HG02588 (cell line): ENCODE measurements around the gene TEDC1.

ENCODE experiments used
- ATAC-seq: cut with Tn5 transposase; IDR thresholded peaks from one replicate; pipeline ENCODE4 v1.9.1; 2021; ENCODE audit warnings: mild to moderate bottlenecking, moderate library complexity; ENCODE audit not compliant: unreplicated experiment

TEDC1 gene

DNA sequence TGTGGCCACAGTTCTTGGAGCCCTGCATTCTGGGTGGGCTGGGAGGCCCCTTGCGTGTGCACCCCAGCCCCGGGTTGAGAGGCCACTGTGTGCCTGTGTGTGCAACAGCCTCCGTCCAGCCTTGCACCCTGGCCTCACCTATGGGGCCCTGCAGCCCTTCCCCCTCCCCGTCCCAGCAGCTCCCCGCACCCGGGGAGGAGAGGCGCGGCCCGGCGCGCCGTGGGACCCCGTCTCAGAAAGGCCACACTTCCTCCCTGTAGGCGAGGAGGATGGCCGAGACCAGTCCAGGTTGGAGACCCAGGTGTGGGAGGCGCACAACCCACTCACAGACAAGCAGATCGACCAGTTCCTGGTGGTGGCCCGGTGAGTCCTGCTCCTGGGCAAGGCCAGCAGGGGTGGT is 33.0 kb upstream of the TEDC1 start:
- ATAC-seq, result no peak

DNA sequence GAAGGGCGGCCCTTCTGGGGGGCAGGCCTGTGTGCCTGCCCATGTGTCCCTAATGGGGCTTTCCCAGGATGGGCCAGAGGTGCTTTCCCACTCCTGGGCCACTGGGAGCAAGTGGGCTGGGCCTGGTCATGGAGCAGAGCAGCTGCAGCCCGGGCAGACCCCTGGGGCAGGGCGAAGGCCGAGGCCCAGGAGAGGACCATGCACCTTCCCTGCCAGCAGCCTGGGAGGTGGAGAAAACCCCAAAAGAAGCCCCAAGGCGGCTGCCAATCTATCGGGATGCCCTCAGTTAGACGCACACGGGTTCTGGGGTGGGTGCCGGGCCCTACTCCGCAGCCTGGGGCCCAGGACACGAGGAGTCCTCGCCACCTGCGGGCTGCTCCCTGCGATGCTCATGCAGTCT is 32.5 kb upstream of the TEDC1 start:
- no peak for ATAC-seq

DNA sequence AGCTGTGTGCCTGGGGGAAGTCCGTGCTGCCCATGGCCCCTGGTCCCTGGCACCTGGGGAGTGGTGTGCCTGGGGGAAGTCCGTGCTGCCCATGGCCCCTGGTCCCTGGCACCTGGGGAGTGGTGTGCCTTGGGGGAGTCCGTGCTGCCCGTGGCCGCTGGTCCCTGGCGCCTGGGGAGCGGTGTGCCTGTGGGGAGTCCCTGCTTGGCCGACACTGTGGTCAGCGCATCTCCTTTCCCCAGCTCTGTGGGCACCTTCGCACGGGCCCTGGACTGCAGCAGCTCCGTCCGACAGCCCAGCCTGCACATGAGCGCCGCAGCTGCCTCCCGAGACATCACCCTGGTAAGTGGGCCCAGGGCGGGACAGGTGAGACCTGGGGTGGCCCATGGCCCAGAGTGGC is 30.9 kb upstream of the TEDC1 start:
- ATAC-seq, result no peak

DNA sequence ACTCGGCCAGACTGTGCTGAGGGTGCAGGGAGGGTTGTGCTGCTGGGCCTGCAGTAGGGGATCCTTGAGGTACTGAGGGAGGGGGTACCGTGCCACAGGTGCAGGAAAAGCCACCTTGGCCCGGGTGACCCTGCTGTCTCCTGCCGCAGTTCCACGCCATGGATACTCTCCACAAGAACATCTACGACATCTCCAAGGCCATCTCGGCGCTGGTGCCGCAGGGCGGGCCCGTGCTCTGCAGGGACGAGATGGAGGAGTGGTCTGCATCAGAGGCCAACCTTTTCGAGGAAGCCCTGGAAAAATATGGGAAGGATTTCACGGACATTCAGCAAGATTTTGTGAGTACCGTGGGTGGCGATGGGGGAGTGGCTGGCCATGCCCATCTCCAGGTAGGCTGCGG is 30.4 kb upstream of the TEDC1 start:
- ATAC-seq, result no peak

DNA sequence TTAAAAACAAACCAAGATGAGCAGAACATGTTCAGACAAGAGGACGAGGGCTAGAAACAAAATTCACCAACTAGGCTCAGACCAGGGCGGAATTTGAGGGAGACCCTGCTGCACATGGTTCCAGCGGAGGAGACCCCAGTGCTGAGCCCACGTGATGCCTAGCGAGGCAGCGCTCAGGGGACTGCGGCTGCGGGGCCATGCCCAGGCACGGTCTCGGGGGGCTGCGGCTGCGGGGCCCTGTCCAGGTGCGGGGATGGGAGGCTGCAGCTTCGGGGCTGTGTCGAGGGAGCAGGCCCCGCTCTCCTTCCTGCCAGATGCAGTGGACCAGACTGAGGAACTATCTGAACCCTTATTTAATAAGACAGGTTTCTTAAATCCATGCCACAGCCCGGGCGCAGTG is 29.1 kb upstream of the TEDC1 start:
- ATAC-seq, result no peak

DNA sequence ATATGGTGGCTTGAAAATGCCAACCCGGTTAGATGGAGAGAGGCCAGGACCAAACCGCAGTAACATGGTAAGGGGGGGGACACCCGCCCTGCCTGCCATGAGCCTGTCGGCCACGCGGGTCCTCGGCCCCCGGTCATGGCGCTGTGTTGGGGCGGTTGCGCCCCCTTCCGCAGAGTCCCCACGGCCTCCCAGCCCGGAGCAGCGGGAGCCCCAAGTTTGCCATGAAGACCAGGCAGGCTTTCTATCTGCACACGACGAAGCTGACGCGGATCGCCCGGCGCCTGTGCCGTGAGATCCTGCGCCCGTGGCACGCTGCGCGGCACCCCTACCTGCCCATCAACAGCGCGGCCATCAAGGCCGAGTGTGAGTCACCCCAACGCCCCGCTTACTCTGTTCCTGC is 26.5 kb upstream of the TEDC1 start:
- ATAC-seq, result no peak

DNA sequence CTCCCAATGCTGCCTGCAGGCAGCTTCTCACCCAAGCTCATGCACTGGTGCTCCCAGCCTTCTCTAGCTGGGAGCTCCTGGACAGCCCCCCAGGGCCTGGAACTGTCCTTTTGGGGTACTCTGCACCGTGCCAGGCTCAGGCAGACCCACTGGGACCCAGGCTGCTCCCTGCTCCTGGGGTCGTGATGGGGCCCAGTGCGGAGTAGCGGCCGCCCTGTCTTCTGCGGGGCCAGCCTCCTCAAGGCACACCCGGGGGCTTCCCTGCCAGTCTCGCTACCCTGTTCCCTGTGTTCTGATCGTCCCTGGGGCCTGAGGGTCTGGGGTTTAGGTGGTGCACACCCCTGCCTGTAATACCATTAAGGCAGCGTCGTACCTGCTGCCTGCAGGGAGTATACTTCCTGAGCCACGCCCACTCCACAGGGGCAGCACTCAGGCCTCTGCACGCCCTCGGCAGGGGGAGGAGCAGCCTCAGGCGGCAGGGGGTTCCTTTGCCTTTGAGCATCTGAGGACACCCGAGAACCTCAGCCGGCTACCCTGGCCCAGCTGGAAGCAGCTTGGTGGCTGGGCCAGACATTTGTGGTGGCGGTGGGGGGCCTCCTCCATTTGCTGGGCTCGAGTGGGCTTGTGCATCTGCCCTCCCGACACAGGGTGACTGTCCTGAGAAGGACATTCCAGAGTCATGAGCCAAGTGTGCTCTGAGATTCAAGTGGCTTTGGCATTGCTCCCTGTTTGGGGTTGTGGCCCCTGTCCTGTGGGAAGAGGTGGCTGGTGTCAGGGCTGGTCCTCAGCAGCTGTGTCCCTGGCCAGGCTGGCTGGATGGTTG is 25.6 kb upstream of the TEDC1 start:
- ATAC-seq, result no peak

DNA sequence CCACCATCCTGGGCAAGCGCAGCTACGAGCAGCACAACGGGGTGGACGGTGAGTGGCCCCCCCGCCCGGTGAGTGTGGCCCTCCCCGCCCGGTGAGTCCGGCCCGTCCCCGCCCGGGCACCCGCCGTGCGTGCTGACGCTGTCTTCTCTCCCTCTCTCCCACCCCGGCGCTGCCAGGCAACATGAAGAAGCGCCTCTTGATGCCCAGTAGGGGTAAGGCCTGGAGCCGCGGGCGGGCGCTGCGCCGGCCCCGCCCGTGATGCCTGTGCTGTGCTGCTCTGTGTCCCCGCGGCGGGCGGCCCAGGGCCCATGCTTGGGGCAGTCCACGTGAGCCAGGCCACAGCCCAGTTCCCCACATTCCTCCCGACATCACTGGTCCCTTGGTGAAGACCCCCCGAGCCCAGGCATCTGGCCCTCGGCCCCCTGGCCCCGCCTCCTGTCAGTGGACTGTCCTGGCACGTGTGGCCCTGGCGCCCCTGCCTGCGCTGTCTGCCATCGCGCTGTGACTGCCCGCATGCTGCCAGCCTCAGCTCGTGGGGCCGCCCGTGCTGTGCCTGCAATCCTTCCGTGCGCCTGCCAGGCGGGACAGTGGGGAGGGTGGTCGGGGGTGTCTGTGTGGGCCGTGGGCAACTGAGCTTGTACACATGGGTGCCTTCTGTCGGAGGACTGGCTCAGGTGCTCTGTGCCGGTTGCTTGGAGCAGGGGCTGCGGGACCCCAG is 24.4 kb upstream of the TEDC1 start:
- ATAC-seq, result no peak

DNA sequence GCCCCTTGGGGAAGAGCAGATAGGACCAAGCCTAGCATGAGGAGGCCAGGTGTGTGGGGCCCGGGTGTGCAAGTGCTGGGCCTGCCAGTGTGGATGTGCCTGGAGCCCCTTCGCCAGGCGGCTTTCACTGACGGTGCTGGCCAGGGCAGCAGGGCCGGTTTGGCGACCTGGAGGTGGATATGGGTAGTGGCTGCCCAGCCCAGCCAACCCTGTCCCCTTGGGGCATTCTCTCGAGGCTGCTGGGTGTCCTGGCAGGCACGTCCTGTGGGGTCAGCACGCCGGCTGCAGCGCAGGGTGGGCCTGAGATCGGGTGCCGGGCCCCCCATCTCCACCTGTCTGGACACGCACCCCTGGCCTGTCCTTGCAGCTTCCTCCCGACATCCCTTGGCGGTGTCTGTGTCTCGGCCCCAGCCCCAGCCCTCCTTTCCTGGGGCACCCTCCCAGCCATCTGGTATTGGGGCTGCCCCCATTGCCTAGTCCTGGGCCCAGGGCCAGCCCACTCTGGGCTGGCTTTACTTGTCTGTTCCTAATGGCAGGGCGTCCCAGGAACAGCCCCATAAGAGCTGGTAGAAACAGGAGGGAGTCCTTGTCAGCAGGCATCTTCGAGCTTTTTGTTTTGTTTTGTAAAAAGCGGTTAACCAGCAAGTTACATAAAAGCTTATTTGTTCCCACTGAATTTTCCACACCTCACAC is 23.7 kb upstream of the TEDC1 start:
- ATAC-seq, result no peak

DNA sequence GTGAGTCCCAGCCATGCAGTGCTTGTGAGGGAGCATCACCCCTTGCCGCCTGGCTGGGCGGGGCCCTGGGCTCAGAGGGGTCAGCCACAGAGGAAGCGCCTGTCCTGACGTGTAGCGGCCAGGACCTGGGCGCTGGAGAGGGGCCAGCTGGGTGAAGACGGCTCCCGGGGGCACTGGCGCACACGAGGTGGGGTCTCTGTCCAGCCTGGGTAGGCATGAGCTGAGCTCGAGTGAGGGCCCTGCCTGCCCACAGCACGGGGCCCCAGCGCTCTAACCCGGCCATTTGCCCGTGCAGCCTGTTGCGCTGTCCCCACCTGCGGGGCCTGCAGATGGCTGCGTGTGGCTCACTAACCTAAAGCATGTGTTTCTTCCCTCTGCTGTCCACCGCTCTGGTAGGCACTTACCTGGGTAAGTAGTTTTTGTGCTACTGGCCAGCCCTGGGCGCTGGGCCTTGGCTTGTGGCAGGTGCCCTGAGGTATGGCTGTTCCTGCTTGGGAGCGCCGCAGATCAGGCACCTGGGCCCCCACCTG is 23.0 kb upstream of the TEDC1 start:
- ATAC-seq, result no peak

DNA sequence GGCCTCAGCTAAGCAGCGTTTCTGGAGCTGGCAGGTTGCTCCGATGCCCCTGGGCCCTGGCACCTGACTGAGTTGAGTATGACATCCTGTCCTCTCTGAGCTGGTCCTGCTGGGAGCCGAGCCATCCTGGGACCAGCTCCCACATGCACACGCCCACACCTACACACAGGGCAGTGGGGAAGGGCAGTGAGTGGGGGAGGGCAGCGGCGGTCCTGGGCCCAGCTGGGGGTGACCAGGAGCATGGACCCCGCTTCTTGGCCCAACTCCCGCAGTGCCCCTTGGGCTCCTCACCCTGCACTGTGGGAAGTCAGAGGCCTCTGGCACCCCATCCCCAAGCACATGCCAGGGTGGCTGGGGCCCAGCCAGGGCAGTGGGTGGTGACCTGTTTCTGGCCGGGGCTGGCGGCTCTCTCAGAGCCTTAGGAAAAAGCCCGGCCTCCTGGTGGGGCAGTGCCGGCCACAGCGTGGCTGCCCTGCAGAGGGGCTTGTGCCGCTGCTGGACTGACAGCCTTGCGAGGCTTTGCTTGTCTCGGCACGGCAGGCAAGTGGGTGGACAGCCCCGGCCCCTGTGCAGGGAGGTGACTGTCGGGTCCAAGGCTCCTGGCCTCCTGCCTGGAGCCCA is 22.3 kb upstream of the TEDC1 start:
- no peak for ATAC-seq

DNA sequence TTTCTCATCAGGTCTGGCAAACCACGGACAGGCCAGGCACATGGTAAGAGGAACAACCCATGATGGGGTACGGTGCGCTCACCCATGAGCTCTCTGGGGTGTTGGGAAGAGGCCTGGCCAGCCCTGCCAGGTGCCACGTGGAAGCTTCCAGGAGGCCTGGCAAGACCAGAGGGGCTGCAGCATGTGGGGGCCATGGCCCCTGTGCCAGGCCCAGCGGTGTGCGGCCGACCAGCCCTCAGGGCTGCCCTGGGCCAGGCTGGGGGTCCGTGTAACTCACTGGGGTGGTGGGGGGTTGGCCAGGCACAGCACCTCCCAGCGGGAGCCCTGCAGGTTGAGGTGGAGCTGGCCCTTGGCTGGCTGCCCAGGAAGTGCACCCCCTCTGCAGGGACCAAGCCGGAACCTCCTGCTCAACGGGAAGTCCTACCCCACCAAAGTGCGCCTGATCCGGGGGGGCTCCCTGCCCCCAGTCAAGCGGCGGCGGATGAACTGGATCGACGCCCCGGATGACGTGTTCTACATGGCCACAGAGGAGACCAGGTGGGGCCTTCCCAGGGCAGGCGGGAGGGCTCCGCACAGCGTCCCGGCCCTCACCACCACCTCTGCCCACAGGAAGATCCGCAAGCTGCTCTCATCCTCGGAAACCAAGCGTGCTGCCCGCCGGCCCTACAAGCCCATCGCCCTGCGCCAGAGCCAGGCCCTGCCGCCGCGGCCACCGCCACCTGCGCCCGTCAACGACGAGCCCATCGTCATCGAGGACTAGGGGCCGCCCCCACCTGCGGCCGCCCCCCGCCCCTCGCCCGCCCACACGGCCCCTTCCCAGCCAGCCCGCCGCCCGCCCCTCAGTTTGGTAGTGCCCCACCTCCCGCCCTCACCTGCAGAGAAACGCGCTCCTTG is 21.3 kb upstream of the TEDC1 start:
- no peak for ATAC-seq

DNA sequence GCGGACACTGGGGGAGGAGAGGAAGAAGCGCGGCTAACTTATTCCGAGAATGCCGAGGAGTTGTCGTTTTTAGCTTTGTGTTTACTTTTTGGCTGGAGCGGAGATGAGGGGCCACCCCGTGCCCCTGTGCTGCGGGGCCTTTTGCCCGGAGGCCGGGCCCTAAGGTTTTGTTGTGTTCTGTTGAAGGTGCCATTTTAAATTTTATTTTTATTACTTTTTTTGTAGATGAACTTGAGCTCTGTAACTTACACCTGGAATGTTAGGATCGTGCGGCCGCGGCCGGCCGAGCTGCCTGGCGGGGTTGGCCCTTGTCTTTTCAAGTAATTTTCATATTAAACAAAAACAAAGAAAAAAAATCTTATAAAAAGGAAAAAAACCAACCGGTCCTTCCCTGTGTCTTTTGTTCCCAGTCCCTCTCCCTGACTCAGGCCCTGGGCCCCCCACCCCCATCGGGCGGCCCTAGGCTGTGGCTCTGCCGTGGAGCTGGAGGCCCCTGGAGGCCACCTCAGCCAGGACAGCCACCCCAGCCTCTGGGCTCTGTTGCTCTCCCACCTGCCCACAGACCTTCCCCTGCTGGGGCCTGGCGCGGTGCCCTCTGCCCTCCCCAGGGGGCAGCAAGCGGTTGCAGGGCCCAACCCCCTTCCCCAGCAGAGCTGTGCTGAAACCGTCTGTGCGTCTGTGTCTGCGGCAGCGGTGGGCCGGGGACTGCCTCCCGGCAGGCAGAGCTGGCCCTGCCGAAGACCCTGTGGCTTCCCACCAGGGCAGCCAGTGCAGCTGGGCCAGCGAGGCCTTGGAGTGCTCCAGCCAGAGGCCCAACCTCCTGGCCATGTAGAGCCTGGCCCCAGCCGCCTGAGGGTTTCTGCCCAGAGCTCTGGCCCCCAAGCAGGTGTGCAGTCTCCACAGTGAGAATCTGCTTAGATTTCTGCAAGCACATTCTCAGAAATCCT is 20.4 kb upstream of the TEDC1 start:
- no peak for ATAC-seq

DNA sequence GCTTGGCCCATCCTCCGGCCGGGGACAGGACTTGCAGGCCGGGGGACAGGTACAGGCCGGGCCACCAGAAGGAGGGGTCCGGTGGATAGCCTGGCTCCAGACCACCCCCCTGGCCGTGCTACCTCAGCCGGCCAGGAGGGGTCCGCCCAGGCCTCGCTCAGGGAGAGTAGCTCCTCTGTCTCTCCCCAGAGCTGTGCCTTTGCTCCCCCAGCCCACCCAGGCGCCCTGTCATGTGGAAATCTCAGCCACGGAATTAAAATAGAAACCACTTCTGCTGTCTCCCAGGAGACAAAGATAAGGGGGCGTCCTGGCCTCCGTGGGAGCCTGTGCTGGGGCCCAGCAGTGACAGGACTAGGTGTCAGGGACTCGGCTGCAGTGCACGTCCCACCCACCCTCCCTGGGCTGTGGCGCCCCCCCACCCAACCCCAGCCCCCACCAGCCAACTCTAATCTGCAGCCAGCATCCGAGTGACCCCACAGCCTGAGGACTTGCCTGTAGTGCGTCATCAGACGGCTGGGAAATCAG is 19.7 kb upstream of the TEDC1 start:
- no peak for ATAC-seq

DNA sequence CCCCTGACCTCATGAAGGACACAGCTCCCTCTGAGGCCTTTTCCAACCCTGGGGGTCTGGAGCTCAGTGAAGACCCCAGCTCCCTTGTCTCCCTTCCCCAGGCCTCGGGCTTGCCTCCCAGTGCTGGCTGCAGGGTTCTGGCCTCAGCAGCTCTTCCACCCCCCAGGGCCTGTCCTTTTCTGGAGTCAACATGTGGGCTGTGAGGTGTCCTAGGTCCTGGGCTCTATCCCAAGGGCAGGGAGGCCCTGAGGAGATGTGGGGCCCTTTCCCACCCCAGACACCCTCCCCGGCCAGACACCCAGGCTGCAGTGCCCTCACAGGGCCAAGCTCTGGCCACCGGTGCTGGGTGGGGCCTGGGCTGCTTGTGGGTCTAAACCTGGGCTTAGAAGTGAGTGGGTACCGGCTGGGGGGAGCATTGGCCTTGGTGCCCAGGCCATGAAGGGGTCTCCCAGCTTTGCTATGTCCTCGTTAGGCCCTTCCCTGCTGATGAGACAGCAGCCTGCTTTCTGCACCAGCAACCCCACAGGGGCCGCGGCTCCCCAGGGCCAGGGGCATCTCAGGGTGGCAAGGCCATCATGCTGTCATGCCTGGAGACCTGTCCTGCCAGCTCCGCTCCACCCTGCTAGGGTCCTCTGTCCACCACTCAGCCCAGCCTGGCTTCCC is 19.1 kb upstream of the TEDC1 start:
- ATAC-seq, result no peak

DNA sequence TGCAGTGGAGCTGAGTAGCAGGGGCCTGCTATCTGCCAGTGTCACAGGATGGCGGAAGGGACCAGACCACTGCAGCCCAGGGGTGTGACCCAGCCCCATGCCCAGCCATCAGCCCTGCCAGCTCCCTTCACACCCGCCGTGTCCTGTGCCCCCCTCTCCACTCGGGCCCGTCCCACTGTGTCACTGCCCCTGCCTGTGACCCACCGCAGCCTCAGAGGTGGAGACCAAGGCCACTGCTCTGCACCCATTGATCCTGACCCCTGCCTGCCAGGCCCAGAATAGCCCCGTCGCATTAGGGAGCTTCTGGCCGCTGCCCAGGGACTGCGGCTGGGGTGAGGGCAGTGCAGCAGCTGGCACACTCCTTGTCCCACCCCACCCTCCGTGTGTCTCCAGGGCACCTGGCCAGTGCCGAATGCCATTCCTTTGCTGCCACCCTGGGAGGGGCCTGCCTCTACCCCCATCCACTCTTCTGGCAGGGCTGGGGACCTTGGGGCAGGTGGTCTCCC is 18.5 kb upstream of the TEDC1 start:
- ATAC-seq, result no peak

DNA sequence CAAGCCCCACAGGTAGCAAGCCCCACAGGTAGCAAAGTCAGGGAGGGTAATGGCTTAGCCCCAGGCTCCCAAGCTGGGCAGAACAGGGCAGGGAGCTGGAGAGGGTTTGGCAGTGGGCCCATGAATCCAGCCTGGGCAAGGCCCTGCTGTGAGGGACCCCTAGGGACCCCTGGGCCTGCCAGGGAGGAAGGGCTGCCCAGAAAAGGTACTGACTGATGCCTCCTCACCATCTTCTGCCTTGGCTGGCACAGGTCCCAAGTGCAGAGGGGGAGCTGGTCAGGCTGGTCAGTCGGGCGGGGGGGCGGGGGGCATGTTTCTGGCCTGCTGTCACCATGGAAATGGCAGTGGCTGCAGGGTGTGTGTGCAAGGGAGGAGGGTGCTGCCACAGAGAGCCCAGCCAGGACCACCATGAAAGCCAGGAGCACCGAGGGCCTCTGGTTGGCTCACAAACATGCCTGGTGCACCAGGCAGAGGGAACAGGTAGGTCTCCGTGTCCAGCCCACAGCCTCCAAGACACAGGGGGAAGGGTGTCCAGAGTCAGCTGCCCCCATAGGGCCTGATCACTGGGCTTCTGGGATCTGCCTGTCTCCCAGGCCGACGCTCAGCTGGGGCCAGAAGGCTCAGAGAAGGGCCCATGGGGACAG is 17.9 kb upstream of the TEDC1 start:
- ATAC-seq, result no peak
